HTR-8/SVneo (cell line): ENCODE results near the gene GALNT18.

Source experiments
- DNase-seq: peaks from one replicate; pipeline ENCODE4 v3.0.0; 2011; ENCODE audit warnings: low spot score, mixed read lengths; ENCODE audit not compliant: insufficient read length
- FAIRE-seq: peaks from 2 replicates; lab custom pipeline; 2011; peaks lifted over from hg19 to GRCh38; lab: Jason Lieb, UNC

The GALNT18 gene

DNA sequence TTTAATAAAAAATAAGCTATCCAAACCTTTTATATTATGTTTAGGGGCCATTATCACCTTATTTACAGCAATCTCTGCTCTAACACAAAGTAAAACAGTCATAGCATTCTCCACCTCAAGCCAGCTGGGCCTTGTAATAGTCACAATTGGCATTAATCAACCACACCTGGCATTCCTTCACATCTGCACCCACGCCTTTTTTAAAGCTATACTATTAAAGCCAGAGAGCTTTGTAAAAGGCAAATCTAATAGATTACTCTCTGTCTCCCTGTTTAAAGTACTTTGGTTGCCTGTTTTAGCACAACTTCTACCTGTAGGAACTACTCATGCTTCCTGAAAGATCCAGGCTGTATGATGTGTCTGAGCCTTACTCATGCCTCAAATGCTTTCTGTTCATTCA, 381.8 kb downstream of the GALNT18 start:
- DNase-seq = no peak
- no peak for FAIRE-seq

DNA sequence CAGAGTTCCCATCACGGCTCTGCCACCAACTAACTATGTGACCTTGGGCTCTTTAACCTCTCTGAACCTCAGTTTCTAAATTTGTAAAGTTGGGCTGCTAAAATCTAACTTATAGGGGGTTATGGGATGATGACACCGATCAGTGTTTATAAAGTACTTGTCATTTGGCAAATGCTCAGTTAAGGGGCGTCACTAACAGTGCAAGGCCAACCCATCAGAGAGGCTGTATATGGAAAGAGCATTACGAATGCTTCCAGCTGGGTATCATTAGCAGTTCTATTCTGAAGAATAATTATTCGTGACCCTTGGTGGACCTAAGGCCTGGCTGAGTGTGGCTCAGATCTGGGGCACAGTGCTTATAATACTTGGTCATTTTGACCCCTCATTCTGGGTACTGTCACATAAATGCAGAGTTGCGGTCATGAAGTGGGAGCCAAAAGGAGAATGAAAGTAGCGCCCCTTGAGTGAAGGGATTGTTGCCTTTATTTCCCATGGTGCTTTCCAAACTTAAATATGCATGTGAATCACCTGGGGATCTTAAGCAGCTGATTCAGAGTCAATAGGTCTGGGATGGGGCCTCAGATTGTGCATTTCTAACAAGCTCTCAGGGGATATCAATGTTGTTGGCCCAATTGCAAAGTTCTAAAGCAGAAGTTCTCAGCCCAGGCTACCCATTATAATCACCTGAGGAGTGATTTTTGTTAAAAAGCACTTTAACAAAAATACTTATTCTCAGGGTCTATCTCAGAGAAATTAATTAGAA, 384.6 kb downstream of the GALNT18 start:
- DNase-seq (no peak), FAIRE-seq (no peak)

DNA sequence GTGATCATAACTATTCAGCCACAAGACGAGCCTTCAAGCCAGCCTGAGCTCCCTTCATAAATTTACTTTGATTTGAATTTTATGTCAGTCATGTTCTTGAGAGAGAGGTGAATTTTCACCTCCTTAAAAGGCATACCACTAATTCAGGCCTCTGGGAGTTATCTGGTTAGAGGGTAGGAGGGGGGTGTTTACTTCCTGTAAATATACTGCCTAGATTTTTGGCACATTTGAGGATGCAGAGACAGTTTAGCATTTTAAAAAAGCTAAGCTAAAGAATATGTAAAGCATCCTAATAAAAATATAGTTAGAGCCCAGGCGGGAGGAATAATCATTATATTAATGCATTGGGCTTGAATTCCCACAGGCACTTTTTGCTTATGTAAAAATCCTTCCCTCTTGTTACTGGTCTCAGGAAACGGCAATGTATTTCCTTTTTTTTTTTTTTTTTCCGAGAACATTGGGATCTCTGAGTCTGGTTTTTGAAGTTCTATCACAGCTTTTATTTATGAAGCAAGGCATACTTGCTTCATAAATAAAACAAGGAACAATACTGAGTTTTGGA, 385.2 kb downstream of the GALNT18 start:
- FAIRE-seq (no peak), DNase-seq (no peak)

DNA sequence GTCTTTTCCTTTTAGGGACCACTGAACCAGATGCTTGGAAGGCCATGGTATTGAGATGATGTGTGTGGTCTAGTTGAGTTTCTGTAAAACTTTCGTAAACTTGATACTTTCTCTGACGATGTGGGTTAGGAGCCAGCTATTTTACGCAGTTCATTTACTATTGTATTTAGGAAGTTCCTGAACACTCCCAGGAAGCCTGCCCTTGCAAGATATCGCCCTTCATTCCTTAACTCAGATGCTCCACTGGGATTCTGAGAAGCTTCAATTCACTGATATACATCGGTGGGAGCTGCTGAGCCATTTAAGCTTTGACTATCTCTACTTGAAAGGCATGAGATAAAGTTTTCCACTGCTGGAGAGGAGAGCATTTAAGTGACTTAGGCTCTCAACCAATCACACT, 390.0 kb downstream of the GALNT18 start:
- FAIRE-seq = no peak
- no peak for DNase-seq

DNA sequence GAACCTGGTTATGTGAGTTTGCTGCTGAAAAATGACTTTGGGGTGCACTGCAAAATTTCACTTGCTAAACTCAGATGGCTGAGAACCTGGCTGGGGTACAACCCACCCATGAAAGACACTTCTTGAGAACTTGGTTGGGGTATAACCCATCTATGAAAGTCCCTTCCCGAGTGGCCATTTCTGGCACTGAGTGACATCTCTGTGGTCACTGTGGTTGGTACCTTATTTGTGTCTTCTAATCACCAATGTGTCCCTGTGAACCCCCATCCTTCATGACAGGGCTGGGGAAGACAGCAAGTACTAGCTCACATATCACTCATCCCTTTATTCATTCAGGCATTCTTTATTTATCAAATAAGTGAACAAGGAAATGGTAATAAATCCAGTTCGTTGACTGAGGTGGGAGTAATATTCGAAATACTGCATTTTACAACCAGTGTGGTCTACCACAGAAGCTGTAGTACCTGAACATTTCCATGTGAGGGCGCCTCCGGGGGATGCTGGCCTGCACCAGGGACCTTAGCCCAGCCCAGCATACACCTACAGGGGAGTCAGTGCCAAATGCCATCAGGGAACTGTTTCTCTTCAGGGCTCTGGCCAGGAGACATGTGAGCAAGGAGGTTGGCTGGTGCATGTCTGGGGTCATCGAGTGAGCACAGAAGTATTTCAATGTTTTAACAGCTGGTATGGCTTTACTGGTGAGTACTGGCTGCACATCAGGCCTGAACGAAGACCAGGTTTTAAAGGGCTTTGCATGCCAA, 390.8 kb downstream of the GALNT18 start:
- DNase-seq = no peak

DNA sequence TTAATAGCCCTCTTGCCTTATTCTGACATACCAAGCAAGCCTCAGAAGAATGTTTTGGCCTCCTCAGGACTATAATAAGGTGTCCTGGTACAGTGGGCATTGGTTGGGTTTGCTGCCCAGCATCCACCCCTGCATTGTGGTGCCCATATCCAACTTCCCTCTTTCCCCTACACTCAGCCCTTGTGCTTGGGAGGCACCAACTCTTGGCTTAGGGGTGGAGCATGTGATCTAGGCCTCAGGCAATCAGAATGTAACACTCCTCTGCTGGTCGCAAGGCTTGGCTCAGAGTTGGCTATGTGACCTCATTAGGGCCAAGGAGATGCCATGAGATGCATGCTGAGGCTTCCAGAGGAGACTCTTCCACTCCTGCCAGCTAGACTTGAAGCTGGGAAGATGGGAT, 391.7 kb downstream of the GALNT18 start:
- DNase-seq (no peak), FAIRE-seq (no peak)

More for the DNA sequence above, 390.8 kb downstream of the GALNT18 start:
- FAIRE-seq = no peak

DNA sequence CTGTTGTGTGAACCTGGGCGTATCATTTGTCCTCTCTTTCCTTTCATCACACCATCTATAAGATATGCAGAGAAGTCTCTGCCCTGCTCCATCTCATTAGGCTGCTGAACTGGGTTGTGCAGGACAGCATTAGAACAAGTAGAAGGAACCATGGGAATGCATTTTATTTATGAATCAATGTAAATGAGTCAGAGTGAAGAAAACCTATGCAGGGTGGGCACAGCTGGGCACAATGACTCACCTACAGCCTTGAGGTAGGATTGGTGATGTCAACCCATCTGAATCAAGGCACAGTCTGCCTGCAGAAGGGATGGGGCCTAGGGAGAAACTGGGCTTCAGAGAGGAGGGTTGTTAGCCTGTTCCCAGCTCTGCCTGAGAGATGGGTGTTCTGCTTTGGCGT, 392.2 kb downstream of the GALNT18 start:
- FAIRE-seq (no peak), DNase-seq (no peak)

DNA sequence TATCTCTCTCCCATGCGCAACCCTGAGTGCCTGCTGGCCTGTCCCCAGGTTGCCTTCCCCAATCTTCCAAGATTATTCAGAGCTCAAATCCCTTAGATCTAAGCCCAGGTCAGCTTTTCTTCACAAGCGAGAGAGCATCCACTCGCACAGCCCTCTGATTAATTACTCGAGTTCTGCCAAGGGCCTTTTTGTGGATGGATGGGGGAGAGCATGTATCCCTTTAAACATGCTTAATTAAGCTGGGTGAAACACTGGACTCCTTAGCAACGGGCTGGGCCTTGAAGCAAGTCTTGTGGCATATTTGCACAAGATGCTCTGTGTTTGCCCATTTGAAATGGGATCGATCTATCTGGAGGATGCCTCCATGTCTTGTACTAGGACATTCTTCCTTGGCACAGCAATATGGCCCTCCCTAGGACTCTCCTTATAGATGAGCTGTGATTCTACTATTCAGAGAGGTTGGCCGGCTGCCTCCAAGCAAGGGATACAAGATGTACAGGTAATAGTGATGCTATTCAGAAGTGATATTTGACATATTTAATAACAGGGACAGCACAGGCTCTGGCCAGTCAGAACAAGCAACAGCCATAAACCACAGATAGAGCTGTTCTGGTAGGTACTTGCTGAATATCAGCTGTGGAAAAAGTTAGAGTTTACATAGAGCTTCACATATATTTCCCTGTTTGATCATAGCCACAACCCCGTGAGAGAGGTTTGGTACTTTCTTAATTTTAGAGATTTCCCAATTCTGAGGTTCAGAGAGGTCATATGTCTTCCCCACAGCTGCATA, 394.3 kb downstream of the GALNT18 start:
- no peak for FAIRE-seq
- DNase-seq = no peak
